Spleen (tissue), 7 donors: ENCODE measurements around the gene SACS.

ENCODE experiments used
- POLR2A ChIP-seq, 3 donors: fragments of 450-650 bp; IDR thresholded peaks; one replicate each; pipeline ENCODE4 v1.5.1; 2017; ENCODE audit warnings: antibody characterized with exemption in 3 of 3, mild to moderate bottlenecking in 1 of 3
- POLR2AphosphoS5 ChIP-seq, 3 donors: sonication (generic); formaldehyde crosslinking; IDR thresholded peaks; one replicate each; pipeline ENCODE4 v1.5.1; 2017; ENCODE audit warnings: antibody characterized with exemption in 3 of 3
- TF ChIP-seq, protein P1 (sequence below), 11 experiments: fragments of 200-600 bp in 7 of 11; fragments of 450-650 bp in 4 of 11; sonication (generic) in 4 of 11; IDR thresholded peaks in 8 of 11; conservative IDR thresholded peaks in 3 of 11; 1 replicate in 7 of 11; 2 replicates in 4 of 11; pipeline versions ENCODE4 v1.4.0 to v1.8.0; 2016 to 2021; ENCODE audit warnings: antibody characterized with exemption in 11 of 11, inconsistent platforms in 4 of 11, mild to moderate bottlenecking in 1 of 11
- donor health status: DM: no; HTN: no; CAD: no; lungs with moderate emphysema.
- donor health status: DM: no; HTN: no; CAD: no.
- donor health status: DM: no; HTN: no; CAD: no.

DNA sequence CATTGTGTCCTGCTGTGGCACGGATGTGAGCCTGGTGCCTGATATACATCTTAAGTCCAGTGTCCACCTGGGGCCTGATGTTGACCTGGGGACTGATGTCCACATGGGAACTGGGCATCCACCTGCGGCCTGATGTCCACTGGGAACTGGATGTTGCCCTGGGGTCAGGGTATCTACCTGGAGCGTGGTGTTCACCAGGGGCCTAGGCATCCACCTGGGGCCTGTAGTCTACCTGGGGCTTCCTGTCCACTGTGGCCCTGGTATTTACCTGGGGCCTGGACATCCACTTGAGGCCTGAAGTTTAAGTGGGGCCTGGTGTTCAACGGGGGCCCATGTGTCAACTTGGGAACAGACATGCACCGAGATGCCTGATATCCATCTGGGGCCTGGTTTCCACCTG is 11.9 kb downstream of the SACS start:
- TF ChIP-seq, protein P1, sequence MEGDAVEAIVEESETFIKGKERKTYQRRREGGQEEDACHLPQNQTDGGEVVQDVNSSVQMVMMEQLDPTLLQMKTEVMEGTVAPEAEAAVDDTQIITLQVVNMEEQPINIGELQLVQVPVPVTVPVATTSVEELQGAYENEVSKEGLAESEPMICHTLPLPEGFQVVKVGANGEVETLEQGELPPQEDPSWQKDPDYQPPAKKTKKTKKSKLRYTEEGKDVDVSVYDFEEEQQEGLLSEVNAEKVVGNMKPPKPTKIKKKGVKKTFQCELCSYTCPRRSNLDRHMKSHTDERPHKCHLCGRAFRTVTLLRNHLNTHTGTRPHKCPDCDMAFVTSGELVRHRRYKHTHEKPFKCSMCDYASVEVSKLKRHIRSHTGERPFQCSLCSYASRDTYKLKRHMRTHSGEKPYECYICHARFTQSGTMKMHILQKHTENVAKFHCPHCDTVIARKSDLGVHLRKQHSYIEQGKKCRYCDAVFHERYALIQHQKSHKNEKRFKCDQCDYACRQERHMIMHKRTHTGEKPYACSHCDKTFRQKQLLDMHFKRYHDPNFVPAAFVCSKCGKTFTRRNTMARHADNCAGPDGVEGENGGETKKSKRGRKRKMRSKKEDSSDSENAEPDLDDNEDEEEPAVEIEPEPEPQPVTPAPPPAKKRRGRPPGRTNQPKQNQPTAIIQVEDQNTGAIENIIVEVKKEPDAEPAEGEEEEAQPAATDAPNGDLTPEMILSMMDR (IDR thresholded peaks at IDR 0.05 in 8 of 11, conservative IDR thresholded peaks at IDR 0.05 in 3 of 11), result no peak
- no peak for TF ChIP-seq POLR2AphosphoS5 (IDR thresholded peaks at IDR 0.05)
- TF ChIP-seq POLR2A (IDR thresholded peaks at IDR 0.05), result no peak
